GM23248 (cell line): Measurements from ENCODE around the gene SRSF8. TPM values are rescaled to one million over a fixed set of nuclear protein-coding genes. Genes with fewer than 3 reads are reported as not detected.

ENCODE experiments used
- DNase-seq: peaks from one replicate; pipeline ENCODE4 v3.0.0-alpha.2; 2015
- H2AFZ ChIP-seq: fragments of 200-600 bp; sonication (generic); 2 replicates; pipeline ENCODE4 v1.6.1; 2016; ENCODE audit warnings: antibody characterized with exemption
- H3F3A ChIP-seq: fragments of 200-600 bp; sonication (generic); 2 replicates; pipeline ENCODE4 v1.6.1; 2016; ENCODE audit warnings: mild to moderate bottlenecking, antibody characterized with exemption, mixed run types; ENCODE audit not compliant: insufficient read depth
- H3K27ac ChIP-seq: fragments of 200-600 bp; sonication (generic); 2 replicates; pipeline ENCODE4 v1.5.1; 2016; ENCODE audit warnings: mild to moderate bottlenecking
- H3K27me3 ChIP-seq: fragments of 200-600 bp; sonication (generic); replicated peaks from 2 replicates; pipeline ENCODE4 v1.6.1; 2016; ENCODE audit warnings: mild to moderate bottlenecking; ENCODE audit not compliant: insufficient read depth
- H3K36me3 ChIP-seq: fragments of 200-600 bp; sonication (generic); 2 replicates; pipeline ENCODE4 v1.6.1; 2016; ENCODE audit warnings: low read depth, mild to moderate bottlenecking
- H3K4me1 ChIP-seq: fragments of 200-600 bp; sonication (generic); 2 replicates; pipeline ENCODE4 v1.6.1; 2016; ENCODE audit warnings: mild to moderate bottlenecking; ENCODE audit not compliant: insufficient read depth
- H3K4me2 ChIP-seq: fragments of 200-600 bp; sonication (generic); one replicate; pipeline ENCODE4 v1.6.1; 2016; ENCODE audit warnings: mild to moderate bottlenecking; ENCODE audit not compliant: unreplicated experiment
- H3K4me3 ChIP-seq: fragments of 200-600 bp; sonication (generic); 2 replicates; pipeline ENCODE4 v1.5.1; 2016; ENCODE audit warnings: mild to moderate bottlenecking
- H3K79me2 ChIP-seq: fragments of 200-600 bp; sonication (generic); 2 replicates; pipeline ENCODE4 v1.6.1; 2016; ENCODE audit warnings: mild to moderate bottlenecking; ENCODE audit not compliant: insufficient read depth
- H3K9ac ChIP-seq: fragments of 200-600 bp; sonication (generic); 2 replicates; pipeline ENCODE4 v1.6.1; 2016; ENCODE audit warnings: mild to moderate bottlenecking
- H3K9me2 ChIP-seq: fragments of 200-600 bp; sonication (generic); 2 replicates; pipeline ENCODE4 v1.6.1; 2016; ENCODE audit warnings: mixed run types, mild to moderate bottlenecking, moderate library complexity; ENCODE audit not compliant: insufficient read depth
- H3K9me3 ChIP-seq: fragments of 200-600 bp; sonication (generic); one replicate; pipeline ENCODE4 v1.6.1; 2017; ENCODE audit warnings: low read depth
- H4K20me1 ChIP-seq: fragments of 200-600 bp; sonication (generic); 2 replicates; pipeline ENCODE4 v1.6.0; 2016; ENCODE audit not compliant: insufficient read depth
- EZH2 ChIP-seq: fragments of 200-600 bp; sonication (generic); IDR thresholded peaks from 2 replicates; pipeline ENCODE4 v1.6.1; 2018; ENCODE audit warnings: antibody characterized with exemption, mild to moderate bottlenecking; ENCODE audit not compliant: insufficient read depth, poor library complexity, severe bottlenecking
- EZH2phosphoT487 ChIP-seq: fragments of 200-600 bp; sonication (generic); IDR thresholded peaks from 2 replicates; pipeline ENCODE4 v1.6.1; 2018; ENCODE audit warnings: antibody characterized with exemption, moderate library complexity, mild to moderate bottlenecking, low read depth; ENCODE audit not compliant: insufficient read depth
- WGBS, 2 experiments: methylation state at CpG; one replicate each; pipeline ENCODE4 v1.1.6; 2015 to 2017; ENCODE audit warnings: low lambda C conversion rate in 2 of 2, low coverage in 1 of 2; ENCODE audit errors: missing lambda C conversion rate in 2 of 2; 5-methylcytosine and 5-hydroxymethylcytosine counted together
- in situ Hi-C: fragments of 300-500 bp; cut with MboI; formaldehyde crosslinking; loops from 2 replicates; pipeline ENCODE4 v1.15.0; 2020
- polyA plus RNA-seq: library from polyadenylated mRNA; unstranded; fragments of >200 nt; fragmentation: Nextera tagmentation; extraction: Ambion mirVana; gene quantifications from 2 replicates; pipeline ENCODE4 v1.2.1, GENCODE V29; 2016
- total RNA-seq: library from RNA; depleted of rRNA; stranded (reverse); fragments of >200 nt; shearing (Covaris generic); gene quantifications from 2 replicates; pipeline ENCODE4 v1.2.3, GENCODE V29; 2014

Gene SRSF8
- total and polyA plus RNA-seq, 2 experiments from 2014 or later = 14.8 to 39.4 TPM

DNA sequence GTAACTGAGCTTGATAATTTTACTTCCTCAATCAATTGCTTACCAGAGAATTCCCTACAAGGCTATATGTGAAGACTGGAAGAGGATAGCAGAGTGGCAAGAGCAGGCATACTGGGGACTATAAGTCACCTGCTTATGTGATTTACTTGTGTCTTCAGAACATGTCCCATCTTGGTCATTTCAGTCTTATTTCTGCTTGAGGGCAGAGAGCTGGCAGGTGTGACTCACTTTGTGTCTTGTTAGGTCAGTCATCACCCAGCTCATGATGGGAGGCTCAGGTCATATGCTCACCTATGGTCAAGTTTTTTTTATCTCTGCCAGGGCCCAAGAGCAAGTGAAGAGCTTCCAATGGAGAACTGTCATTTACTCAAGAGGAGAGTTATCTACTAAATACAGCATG lies 6.2 kb downstream of the SRSF8 start:
- Histone ChIP-seq H3K9ac (no peak overlapping the region), H3K27ac (no peak overlapping the region), H3K27me3 (no peaks in the 10 kb centered on the region), H2AFZ (no peak overlapping the region), H3K4me1 (peaks cover 18% of the 10 kb centered on the region), H3K9me2 (no peaks in the 10 kb centered on the region), H3K9me3 (no peaks in the 10 kb centered on the region), H3F3A (peaks cover 31% of the 10 kb centered on the region), H3K4me2 (no peak overlapping the region), H3K4me3 (no peak overlapping the region), H3K79me2 (peaks cover 31% of the 10 kb centered on the region), H3K36me3 (no peaks in the 10 kb centered on the region), H4K20me1 (no peaks in the 10 kb centered on the region)
- DNase-seq = no peak
- in situ Hi-C loops = loop anchor here (10.0 kb wide), 1 partner anchor 692 kb away; no protein-coding TSS in a partner anchor
- no peak for TF ChIP-seq EZH2phosphoT487
- TF ChIP-seq EZH2 = no peak

- H3K9me3 ChIP-seq = no peaks in the 10 kb centered on the region
- peaks cover 17% of the 10 kb centered on the region; the same call in 1 of the 2 replicates for H3F3A ChIP-seq
- no peaks in the 10 kb centered on the region for H3K36me3 ChIP-seq
- no peaks in the 10 kb centered on the region for H3K27me3 ChIP-seq
- H3K9me2 ChIP-seq = no peaks in the 10 kb centered on the region
- TF ChIP-seq EZH2 (no peak), EZH2phosphoT487 (no peak)
- DNase-seq = no peak
- H3K79me2 ChIP-seq = peaks cover 13% of the 10 kb centered on the region
- peaks cover 9% of the 10 kb centered on the region; the same call in 1 of the 2 replicates for H3K4me1 ChIP-seq
- H3K4me3 ChIP-seq = no peak overlapping the region
- WGBS, 2 experiments = 62 to 64% methylated on average over 8 of the region's 8 CpGs
- H3K27ac ChIP-seq = no peak overlapping the region
- no peaks in the 10 kb centered on the region for H4K20me1 ChIP-seq
- H3K4me2 ChIP-seq = no peak overlapping the region
- no peak overlapping the region for H3K9ac ChIP-seq
- in situ Hi-C loops = loop anchor here (10.0 kb wide), 1 partner anchor 690 kb away; no protein-coding TSS in a partner anchor
- no peak overlapping the region for H2AFZ ChIP-seq
These were observed 8.3 kb downstream of the SRSF8 start for GRCh38 chr11:95074792-95075563.

DNA sequence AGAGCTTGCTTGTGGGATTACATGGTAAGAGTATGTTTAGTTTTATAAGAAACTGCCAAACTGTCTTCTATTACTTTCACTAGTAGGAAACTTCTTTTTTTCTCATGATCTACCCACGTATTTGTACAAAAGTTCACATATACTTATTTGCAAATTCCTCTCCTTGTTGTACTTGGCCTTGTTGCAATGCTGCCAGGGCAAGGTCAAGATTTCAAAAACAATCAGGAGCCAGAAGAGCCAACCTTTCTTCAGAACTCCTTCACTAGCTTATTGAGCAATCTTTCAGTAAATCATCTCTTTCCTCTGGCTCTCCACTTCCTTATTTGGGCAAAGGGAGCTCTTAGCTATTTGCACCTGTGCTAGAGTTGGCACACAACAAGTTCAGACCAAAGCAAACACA lies 9.7 kb downstream of the SRSF8 start:
- peak; percentile 35 for DNase-seq
- H3K9me2 ChIP-seq = no peaks in the 10 kb centered on the region
- WGBS, 2 experiments = 39 to 51% methylated on average over 1 of the region's 1 CpG
- H3K27ac ChIP-seq = no peak overlapping the region
- no peaks in the 10 kb centered on the region for H4K20me1 ChIP-seq
- in situ Hi-C loops = loop anchor here (10.0 kb wide), 1 partner anchor 688 kb away; no protein-coding TSS in a partner anchor
- H3K4me1 ChIP-seq = peaks cover 9% of the 10 kb centered on the region; the same call in 1 of the 2 replicates
- H3K9ac ChIP-seq = no peak overlapping the region
- TF ChIP-seq EZH2 (no peak), EZH2phosphoT487 (no peak)
- H3K36me3 ChIP-seq = no peaks in the 10 kb centered on the region
- no peak overlapping the region for H2AFZ ChIP-seq
- peaks cover 17% of the 10 kb centered on the region; the same call in 1 of the 2 replicates for H3F3A ChIP-seq
- no peak overlapping the region for H3K4me2 ChIP-seq
- no peaks in the 10 kb centered on the region for H3K79me2 ChIP-seq
- H3K27me3 ChIP-seq = no peaks in the 10 kb centered on the region
- no peaks in the 10 kb centered on the region for H3K9me3 ChIP-seq
- H3K4me3 ChIP-seq = no peak overlapping the region

GRCh38 chr11:95076981-95077380 lies 10.3 kb downstream of the SRSF8 start:
- H3K9ac ChIP-seq = no peak overlapping the region
- H3K27me3 ChIP-seq = no peaks in the 10 kb centered on the region
- H2AFZ ChIP-seq = no peak overlapping the region
- no peak for DNase-seq
- H4K20me1 ChIP-seq = no peaks in the 10 kb centered on the region
- no peak overlapping the region for H3K27ac ChIP-seq
- peaks cover 9% of the 10 kb centered on the region; the same call in 1 of the 2 replicates for H3K4me1 ChIP-seq
- H3K79me2 ChIP-seq = no peaks in the 10 kb centered on the region
- peaks cover 17% of the 10 kb centered on the region; the same call in 1 of the 2 replicates for H3F3A ChIP-seq
- H3K9me2 ChIP-seq = no peaks in the 10 kb centered on the region
- H3K9me3 ChIP-seq = no peaks in the 10 kb centered on the region
- in situ Hi-C loops = loop anchor here (10.0 kb wide), 1 partner anchor 688 kb away; no protein-coding TSS in a partner anchor
- no peaks in the 10 kb centered on the region for H3K36me3 ChIP-seq
- no peak overlapping the region for H3K4me2 ChIP-seq
- no peak for TF ChIP-seq EZH2
- no peak for TF ChIP-seq EZH2phosphoT487
- H3K4me3 ChIP-seq = no peak overlapping the region
